Natural killer cell (primary cell): ENCODE measurements around the gene RASSF5. TPM values are rescaled to one million over a fixed set of nuclear protein-coding genes. Genes with fewer than 3 reads are reported as not detected.

Experiments used
- ATAC-seq, 3 donors: fragments of 150-1000 bp in 2 of 3; fragments of 200-7000 bp in 1 of 3; cut with Tn5 transposase; 1 replicate in 1 of 3; 2 replicates in 2 of 3; pipeline ENCODE4 v1.10.0; 2021; ENCODE audit warnings: mild to moderate bottlenecking in 2 of 3, moderate library complexity in 2 of 3
- DNase-seq, 2 donors: peaks; one replicate each; pipeline versions ENCODE4 v3.0.0 to v3.0.0-alpha.2; 2013 to 2021; ENCODE audit warnings: mixed read lengths in 1 of 2
- H3K27ac ChIP-seq: one replicate; pipeline ENCODE4 v1.5.1; 2013; ENCODE audit warnings: mild to moderate bottlenecking, low read length
- H3K27me3 ChIP-seq: one replicate; pipeline ENCODE4 v1.6.1; 2013; ENCODE audit warnings: low read length; ENCODE audit not compliant: control insufficient read depth, insufficient read depth
- H3K36me3 ChIP-seq: one replicate; pipeline ENCODE4 v1.6.1; 2013; ENCODE audit warnings: low read length; ENCODE audit not compliant: control insufficient read depth, insufficient read depth
- H3K4me1 ChIP-seq: one replicate; pipeline ENCODE4 v1.6.1; 2013; ENCODE audit warnings: low read length; ENCODE audit not compliant: control insufficient read depth, insufficient read depth
- H3K4me3 ChIP-seq: one replicate; pipeline ENCODE4 v1.5.1; 2013; ENCODE audit warnings: low read length
- H3K9me3 ChIP-seq: one replicate; pipeline ENCODE4 v1.6.1; 2013; ENCODE audit warnings: low read length; ENCODE audit not compliant: control insufficient read depth, insufficient read depth
- H3K27ac Mint-ChIP-seq, 2 donors: one replicate each; pipeline ENCODE4 v1.8.0; 2022; ENCODE audit warnings: mild to moderate bottlenecking in 2 of 2, mixed read lengths in 2 of 2, moderate library complexity in 1 of 2
- H3K27me3 Mint-ChIP-seq, 2 donors: one replicate each; pipeline ENCODE4 v1.8.0; 2022; ENCODE audit warnings: low read depth in 2 of 2, mixed read lengths in 2 of 2
- H3K36me3 Mint-ChIP-seq: one replicate; pipeline ENCODE4 v1.8.0; 2022; ENCODE audit warnings: mixed read lengths
- H3K4me1 Mint-ChIP-seq, 2 donors: one replicate each; pipeline ENCODE4 v1.8.0; 2022; ENCODE audit warnings: mixed read lengths in 2 of 2
- H3K4me3 Mint-ChIP-seq: one replicate; pipeline ENCODE4 v1.8.0; 2022; ENCODE audit warnings: mild to moderate bottlenecking, moderate library complexity, mixed read lengths
- H3K9me3 Mint-ChIP-seq, 2 donors: one replicate each; pipeline ENCODE4 v1.8.0; 2022; ENCODE audit warnings: mixed read lengths in 2 of 2
- whole genome bisulfite sequencing: methylation state at CpG from one replicate; pipeline ENCODE4 v1.1.7; 2013; ENCODE audit warnings: missing lambda C conversion rate; ENCODE audit not compliant: insufficient coverage; 5-methylcytosine and 5-hydroxymethylcytosine counted together
- intact Hi-C: fragments of 100-400 bp; cut with micrococcal nuclease; formaldehyde crosslinking; loops from one replicate; pipeline ENCODE4 v1.14.2; 2022
- total RNA-seq, 4 donors: library from RNA; stranded (reverse); fragments of 120-200 nt in 1 of 4; gene quantifications; one replicate each; pipeline versions ENCODE4 v1.2.3 to v1.2.4, GENCODE V29; 2013 to 2022
- TF ChIP-seq, protein P1 (sequence below): fragments of 200-600 bp; IDR thresholded peaks from one replicate; pipeline ENCODE4 v1.8.0; 2022; ENCODE audit warnings: antibody characterized with exemption

The RASSF5 gene
- total RNA-seq, 3 donors from 2014 or later (not counting 1 experiment from before 2014, with no cell fraction given): 231 to 333 (median 279) TPM

DNA sequence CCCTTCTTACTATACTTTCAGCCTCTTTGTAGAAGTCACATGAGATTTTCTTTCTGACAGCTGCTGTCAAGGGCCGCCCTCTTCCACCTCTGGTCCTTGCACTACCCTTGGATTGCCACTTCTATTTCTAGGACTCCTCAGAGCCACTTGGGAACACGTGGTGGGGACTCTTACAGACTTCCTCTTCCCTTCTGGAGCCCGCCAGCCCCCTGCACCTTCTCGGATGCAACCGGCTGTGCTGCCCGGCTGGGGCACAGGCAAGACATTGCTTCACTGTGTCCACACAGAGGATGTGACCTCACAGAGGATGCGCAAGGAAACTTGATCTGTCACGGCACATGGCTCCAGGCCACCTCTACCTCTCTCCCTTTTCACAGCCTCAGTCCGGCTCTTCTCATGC lies 39.4 kb upstream of the RASSF5 start:
- no peak overlapping the region for H3K4me3 ChIP-seq
- H3K9me3 ChIP-seq: no peaks in the 10 kb centered on the region
- TF ChIP-seq, protein P1, sequence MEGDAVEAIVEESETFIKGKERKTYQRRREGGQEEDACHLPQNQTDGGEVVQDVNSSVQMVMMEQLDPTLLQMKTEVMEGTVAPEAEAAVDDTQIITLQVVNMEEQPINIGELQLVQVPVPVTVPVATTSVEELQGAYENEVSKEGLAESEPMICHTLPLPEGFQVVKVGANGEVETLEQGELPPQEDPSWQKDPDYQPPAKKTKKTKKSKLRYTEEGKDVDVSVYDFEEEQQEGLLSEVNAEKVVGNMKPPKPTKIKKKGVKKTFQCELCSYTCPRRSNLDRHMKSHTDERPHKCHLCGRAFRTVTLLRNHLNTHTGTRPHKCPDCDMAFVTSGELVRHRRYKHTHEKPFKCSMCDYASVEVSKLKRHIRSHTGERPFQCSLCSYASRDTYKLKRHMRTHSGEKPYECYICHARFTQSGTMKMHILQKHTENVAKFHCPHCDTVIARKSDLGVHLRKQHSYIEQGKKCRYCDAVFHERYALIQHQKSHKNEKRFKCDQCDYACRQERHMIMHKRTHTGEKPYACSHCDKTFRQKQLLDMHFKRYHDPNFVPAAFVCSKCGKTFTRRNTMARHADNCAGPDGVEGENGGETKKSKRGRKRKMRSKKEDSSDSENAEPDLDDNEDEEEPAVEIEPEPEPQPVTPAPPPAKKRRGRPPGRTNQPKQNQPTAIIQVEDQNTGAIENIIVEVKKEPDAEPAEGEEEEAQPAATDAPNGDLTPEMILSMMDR: no peak
- H3K27ac ChIP-seq: no peak overlapping the region
- no peaks in the 10 kb centered on the region for H3K27me3 ChIP-seq
- Mint-ChIP-seq H3K4me3 (no peak overlapping the region), H3K4me1 (peaks cover 32 to 43% of the 10 kb centered on the region in 2 donors), H3K9me3 (no peaks in the 10 kb centered on the region), H3K36me3 (no peaks in the 10 kb centered on the region), H3K27ac (peak overlapping the region in 1 of 2 donors; percentile 56), H3K27me3 (peaks cover 6 to 8% of the 10 kb centered on the region in 2 donors)
- intact Hi-C loops: no loop called here
- ATAC-seq (peak in 1 of 3 donors; percentile 28), DNase-seq (peak in 1 of 2 donors; percentile 35)
- WGBS: 64% methylated on average over 9 of the region's 9 CpGs
- H3K36me3 ChIP-seq: no peaks in the 10 kb centered on the region
- peaks cover 56% of the 10 kb centered on the region for H3K4me1 ChIP-seq

DNA sequence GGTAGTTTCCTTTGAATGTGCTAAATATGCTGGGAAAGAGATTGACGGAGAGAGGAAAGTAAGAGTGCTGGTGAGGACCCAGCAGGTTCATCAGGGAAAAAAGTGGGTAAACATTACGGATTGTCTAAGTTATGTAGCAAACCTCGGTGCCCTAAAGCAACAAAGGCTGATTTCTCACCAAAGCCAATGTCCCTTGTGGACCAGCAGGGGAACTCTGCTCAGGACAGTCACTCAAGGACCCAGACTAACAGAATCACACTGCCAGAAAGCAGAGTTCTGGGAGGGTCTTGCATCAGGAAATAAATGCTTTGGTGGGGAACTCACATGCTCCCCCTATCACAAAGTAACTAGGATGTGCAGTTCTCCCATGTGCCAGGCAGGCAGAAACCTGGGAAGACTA lies 38.8 kb upstream of the RASSF5 start:
- no peak for ATAC-seq
- no peaks in the 10 kb centered on the region for H3K9me3 ChIP-seq
- DNase-seq: no peak
- H3K36me3 Mint-ChIP-seq: no peaks in the 10 kb centered on the region
- 88% methylated on average over 3 of the region's 3 CpGs for WGBS
- intact Hi-C loops: no loop called here
- no peak overlapping the region for H3K27ac ChIP-seq
- H3K4me1 Mint-ChIP-seq: peaks cover 32 to 49% of the 10 kb centered on the region in 2 donors
- H3K4me3 Mint-ChIP-seq: no peak overlapping the region
- H3K9me3 Mint-ChIP-seq: no peaks in the 10 kb centered on the region
- H3K27me3 Mint-ChIP-seq: peaks cover 6 to 8% of the 10 kb centered on the region in 2 donors
- H3K27me3 ChIP-seq: no peaks in the 10 kb centered on the region
- peak overlapping the region in 1 of 2 donors; percentile 56 for H3K27ac Mint-ChIP-seq
- TF ChIP-seq, protein P1: no peak
- peaks cover 60% of the 10 kb centered on the region for H3K4me1 ChIP-seq
- H3K4me3 ChIP-seq: no peak overlapping the region
- peaks cover 2% of the 10 kb centered on the region for H3K36me3 ChIP-seq

DNA sequence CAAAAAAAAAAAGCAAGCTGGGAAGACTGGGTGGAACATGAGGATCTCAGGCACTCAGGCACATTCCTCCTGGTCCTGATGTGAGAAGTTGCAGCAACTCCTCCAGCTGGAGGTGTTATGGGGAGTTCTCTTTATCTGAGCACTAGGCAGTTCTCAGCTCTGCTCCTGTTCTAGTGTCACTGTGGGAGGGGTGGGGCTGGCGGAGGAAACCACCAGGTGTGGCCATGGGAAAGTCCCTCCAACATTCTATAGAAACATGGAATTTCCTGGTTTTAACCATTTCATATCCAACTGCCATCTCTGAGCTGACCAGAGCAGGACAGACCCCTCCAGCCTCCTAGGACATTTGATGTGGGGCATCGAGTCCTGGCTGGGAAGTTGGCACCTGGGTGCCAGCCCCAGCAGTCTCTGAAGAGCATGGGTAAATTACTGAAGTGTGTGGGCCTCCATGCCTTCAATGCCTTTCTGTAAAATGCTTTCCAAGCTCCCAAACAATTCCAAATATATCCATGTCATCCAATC lies 37.9 kb upstream of the RASSF5 start:
- H3K4me1 ChIP-seq: peaks cover 60% of the 10 kb centered on the region
- intact Hi-C loops: no loop called here
- peaks cover 2% of the 10 kb centered on the region for H3K36me3 ChIP-seq
- ATAC-seq (no peak), DNase-seq (peak in 1 of 2 donors; percentile 72)
- H3K27ac ChIP-seq: peak overlapping the region; percentile 66
- H3K27me3 ChIP-seq: no peaks in the 10 kb centered on the region
- Mint-ChIP-seq H3K4me1 (peaks cover 32 to 49% of the 10 kb centered on the region in 2 donors), H3K4me3 (peak overlapping the region; percentile 63), H3K27me3 (peaks cover 6 to 8% of the 10 kb centered on the region in 2 donors), H3K27ac (peak overlapping the region in 1 of 2 donors; percentile 91), H3K9me3 (no peaks in the 10 kb centered on the region), H3K36me3 (no peaks in the 10 kb centered on the region)
- 80% methylated on average over 2 of the region's 2 CpGs for WGBS
- H3K9me3 ChIP-seq: no peaks in the 10 kb centered on the region
- TF ChIP-seq, protein P1: no peak
- no peak overlapping the region for H3K4me3 ChIP-seq
